LNCaP clone FGC (cell line): ENCODE data around the gene PRPF40A.

Experiments
- DNase-seq: peaks from one replicate; pipeline ENCODE4 v3.0.0-alpha.2; 2011; ENCODE audit warnings: low read depth
- H3K4me3 ChIP-seq: 2 replicates; pipeline ENCODE4 v1.5.1; 2011; ENCODE audit warnings: mild to moderate bottlenecking, low read depth, low read length, control low read depth
- CTCF ChIP-seq: IDR thresholded peaks from 2 replicates; pipeline ENCODE4 v1.5.1; 2012; ENCODE audit warnings: mild to moderate bottlenecking; ENCODE audit not compliant: control insufficient read depth, insufficient read depth; ENCODE audit errors: extremely low read depth

The PRPF40A gene

GRCh38 chr2:152715854-152716428 is 1.3 kb downstream of the PRPF40A start:
- H3K4me3 ChIP-seq, result peak overlapping the region; percentile 79
- no peak for DNase-seq
- TF ChIP-seq CTCF, result peak; percentile 43

GRCh38 chr2:152715112-152715511 is 2.1 kb downstream of the PRPF40A start:
- H3K4me3 ChIP-seq, result no peak overlapping the region
- no peak for DNase-seq
- TF ChIP-seq CTCF, result no peak

DNA sequence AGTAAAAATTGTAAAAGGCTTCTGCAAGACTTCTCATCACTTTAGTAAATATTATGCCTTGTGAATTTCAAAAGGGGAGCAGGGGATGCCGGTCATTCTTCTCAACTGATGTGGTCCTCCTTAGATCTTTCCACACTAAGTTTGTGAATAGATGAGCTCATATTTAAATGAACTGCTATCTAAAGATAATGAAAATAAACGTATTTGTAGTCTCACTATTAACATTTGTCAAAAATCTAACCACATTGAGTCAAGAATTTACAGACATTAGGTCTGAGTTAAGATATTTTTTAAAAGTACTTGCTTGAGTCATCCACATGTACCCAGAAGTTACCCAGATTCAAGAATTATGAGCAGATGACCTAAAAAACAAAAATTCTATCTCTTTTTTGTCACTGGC is 6.5 kb downstream of the PRPF40A start:
- TF ChIP-seq CTCF, result no peak
- DNase-seq, result no peak
- H3K4me3 ChIP-seq, result no peak overlapping the region

- no peak overlapping the region for H3K4me3 ChIP-seq
- TF ChIP-seq CTCF, result no peak
- DNase-seq, result no peak
Observed at GRCh38 chr2:152708742-152709141, 8.5 kb downstream of the PRPF40A start.

DNA sequence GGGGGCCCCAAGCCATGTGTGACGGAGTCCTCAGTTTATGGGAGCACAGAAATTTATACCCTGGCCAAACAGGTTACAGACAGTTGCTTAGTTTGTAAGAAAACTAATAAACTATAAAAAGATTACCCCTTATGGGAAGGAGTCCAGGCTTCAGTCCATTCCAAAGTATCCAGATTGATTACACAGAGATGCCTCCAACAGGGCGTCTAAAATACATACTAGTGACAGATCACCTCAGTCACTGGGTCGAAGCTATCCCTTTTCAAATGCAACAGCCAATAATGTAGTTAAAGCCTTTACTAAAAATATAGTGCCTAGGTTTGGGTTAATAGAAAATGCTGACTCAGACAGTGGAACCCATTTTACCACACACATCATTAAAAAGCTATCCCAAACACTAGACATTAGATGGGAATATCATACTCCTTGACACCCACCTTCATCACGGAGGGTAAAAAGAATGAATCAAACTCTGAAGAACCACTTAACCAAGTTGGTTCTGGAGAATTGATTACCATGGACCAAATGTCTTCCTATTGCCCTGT is 10.7 kb downstream of the PRPF40A start:
- peak; percentile 47 for DNase-seq
- TF ChIP-seq CTCF, result no peak
- no peak overlapping the region for H3K4me3 ChIP-seq

DNA sequence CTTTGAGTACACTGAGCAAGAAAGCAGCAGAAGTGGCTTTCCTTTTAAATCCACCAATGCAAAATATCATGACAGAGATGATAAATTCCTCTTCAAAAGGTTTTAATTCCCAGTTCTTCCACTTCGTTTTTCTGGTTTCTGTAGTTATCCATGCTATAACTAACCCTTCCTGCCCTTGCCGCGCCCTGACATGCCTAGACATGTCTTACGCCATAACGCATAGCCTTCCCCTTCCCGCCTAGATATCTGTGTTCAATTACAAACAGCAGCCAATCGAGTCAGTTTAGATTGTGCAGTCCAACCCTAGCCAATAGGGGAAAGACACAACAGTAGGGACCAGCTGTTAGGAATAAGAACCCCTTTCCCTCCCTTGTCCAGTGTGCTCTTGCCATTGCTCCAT is 16.1 kb downstream of the PRPF40A start:
- DNase-seq, result no peak
- no peak for TF ChIP-seq CTCF
- H3K4me3 ChIP-seq, result no peak overlapping the region

GRCh38 chr2:152696476-152696875 is 20.8 kb downstream of the PRPF40A start:
- no peak for DNase-seq
- H3K4me3 ChIP-seq, result no peak overlapping the region
- no peak for TF ChIP-seq CTCF
